GM19035 (cell line): ENCODE data around the gene KIF3C.
"Not testable (repeated sequence)": the region's sequence is repeated elsewhere in the genome, so short reads cannot be mapped to it uniquely, and the experiment has no call there.

ENCODE experiments used
- ATAC-seq: cut with Tn5 transposase; IDR thresholded peaks from one replicate; pipeline ENCODE4 v1.9.1; 2021; ENCODE audit not compliant: unreplicated experiment

Gene KIF3C

GRCh38 chr2:25982273-25982967, at the start of gene KIF3C:
Gene KIF3C, minus strand, starts transcription at chr2:25982497. Its CDS starts 580 bp downstream, at chr2:25981917.
- ATAC-seq, result peak; percentile 77

DNA sequence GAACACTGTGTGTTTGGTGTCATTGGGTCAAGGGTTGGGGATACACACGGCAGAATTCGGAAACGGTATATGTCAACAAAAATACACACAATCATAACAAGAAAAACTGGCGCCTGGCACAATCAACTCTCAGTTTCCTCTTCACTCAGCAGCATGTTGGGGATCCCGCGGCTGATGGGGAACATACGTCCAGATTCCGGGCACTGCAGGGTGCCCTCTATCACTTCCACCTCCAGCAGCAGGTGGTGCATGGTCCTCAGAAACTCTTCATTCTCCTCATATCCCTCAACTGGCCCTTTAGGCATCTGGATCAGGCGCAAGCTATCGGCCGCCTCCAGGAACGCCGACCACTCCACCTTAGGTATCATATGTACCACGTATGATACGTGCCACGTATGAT, 45.8 kb upstream of the KIF3C start:
- ATAC-seq, result not testable (repeated sequence)

- no peak for ATAC-seq
These were observed 43.2 kb upstream of the KIF3C start for GRCh38 chr2:26025509-26025908.

GRCh38 chr2:26024260-26024659, 42.0 kb upstream of the KIF3C start:
- no peak for ATAC-seq

DNA sequence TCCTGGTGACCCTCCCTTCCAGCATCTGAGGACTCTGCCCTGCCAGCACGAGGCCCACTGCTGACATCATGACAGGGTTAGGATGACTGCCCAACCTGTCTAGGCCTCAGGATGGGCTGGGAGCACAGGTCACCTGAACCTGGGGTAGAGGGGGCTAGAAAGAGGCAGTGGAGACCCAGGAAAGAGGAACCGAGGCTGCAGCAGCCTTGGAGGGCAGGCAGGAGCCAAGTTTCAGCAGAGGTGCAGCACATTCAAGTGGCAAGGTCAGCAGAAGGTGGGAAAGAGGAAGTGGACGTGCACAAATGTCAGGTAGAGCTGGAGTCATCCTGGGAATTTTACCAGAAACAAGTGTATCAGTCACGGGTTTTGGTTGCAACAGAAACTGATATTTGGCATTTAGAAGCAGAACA, 37.9 kb upstream of the KIF3C start:
- ATAC-seq, result no peak

- no peak for ATAC-seq
These were observed 36.1 kb upstream of the KIF3C start for GRCh38 chr2:26018184-26019055.

DNA sequence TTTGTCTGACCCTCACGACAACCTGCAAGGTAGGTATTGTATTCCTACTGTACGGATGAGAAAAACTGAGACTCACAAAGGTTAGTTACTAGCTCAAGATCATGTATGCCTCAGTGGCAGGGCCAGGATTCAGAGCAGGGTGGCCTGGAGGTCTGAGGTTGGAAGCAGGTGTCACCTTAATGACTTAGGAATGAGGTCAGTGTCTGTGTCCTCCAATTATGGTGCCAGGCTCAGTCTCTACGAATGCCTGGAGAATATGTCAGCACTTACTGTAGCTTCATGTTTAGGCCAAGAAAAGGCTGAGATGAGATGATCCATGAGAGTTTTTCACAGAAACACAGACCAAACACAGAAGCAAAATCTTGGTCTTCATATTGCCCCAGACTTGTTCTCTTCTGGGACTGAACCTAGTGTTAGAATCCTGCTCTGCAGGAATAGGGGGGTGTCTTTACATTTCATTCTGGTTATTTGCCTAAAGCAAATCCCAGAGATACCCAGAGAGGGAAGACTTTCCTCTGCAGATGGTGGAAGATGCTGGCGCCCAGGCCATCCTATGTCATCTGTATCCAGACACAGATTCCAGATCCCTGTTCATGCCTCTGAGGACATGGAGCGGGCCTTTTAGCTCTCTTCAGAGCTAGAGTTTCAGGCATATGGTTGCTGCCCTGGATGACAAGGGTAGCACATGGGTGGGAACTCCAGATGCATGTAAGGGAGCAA, 35.3 kb upstream of the KIF3C start:
- ATAC-seq, result no peak

DNA sequence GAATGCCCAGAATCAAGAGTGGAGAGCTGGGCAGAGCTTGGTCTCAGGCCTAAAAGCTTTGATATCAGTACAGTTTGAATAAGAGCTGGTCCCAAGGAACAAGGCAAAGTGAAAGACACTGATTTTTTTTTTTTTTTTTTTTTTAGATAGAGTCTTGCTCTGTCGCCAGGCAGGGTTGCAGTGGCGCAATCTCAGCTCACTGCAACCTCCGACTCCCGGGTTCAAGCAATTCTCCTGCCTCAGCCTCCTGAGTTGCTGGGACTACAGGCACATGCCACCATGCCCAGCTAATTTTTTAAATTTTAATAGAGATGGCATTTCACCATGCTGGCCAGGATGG, 34.4 kb upstream of the KIF3C start:
- not testable (repeated sequence) for ATAC-seq

GRCh38 chr2:26016012-26016705, 33.9 kb upstream of the KIF3C start:
- no peak for ATAC-seq

DNA sequence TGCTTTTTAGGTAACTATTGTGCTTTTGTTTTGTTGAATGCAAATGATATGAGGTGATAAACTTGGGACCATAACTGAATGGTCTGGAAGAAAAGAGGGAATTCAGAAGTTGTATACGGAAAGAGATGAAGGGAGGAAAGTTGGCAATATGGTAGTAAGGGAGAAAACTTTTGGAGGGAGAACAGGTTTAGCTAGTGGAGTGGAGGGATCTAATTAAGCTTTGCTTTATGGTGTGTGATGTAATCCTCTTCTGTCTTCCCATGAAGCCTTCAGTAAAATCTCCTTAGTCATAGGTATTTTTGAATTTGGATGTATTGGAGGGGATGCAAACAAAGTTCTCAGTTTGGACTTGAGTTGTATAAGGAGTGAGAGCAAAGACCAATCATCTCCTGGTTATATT, 31.4 kb upstream of the KIF3C start:
- no peak for ATAC-seq

DNA sequence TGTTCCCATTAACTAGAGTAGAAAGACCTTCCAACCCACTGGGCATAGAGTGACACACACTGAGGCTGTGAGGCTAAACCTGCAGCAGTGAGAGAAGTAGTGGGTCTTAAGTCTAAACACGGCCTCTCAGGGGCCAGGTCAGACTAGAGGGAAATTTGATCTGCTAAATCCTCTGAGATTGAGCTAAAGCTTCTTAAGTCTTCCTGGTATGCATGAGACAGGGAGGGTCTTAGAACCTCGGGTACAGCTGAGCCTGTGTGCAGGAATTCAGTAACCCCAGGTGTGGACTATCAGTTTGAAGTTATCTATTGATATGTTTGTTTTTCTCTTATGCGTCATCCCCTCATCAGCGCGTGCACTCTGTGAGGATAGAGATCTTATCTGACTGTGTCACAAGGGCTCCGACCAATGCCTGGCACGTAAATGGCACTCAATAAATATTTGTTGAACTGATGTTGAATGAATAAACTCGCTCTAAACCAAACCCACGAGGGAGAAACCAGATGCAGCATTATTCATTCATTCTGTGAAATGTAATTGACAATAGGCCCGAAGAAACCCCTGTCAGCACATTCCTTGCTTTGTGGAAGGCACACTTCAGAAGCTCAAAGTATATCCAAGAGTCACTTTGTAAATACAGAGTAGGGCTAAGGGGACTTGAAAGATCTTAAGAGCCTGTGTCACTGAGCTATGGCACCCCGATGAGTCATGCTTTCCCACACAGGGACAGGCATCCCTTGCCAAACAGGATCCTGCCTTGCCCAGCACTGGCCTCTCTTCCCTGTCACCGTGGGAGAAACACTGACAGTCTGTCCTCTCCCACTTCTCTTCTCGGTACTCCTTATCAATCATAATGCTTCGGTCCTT, 29.9 kb upstream of the KIF3C start:
- ATAC-seq, result no peak

GRCh38 chr2:26011609-26011989, 29.3 kb upstream of the KIF3C start:
- ATAC-seq, result no peak

GRCh38 chr2:26010943-26011342, 28.6 kb upstream of the KIF3C start:
- ATAC-seq, result no peak

- ATAC-seq, result no peak
These were observed 27.3 kb upstream of the KIF3C start for GRCh38 chr2:26009567-26009963.

GRCh38 chr2:26008851-26009566, 26.7 kb upstream of the KIF3C start:
- ATAC-seq, result no peak

DNA sequence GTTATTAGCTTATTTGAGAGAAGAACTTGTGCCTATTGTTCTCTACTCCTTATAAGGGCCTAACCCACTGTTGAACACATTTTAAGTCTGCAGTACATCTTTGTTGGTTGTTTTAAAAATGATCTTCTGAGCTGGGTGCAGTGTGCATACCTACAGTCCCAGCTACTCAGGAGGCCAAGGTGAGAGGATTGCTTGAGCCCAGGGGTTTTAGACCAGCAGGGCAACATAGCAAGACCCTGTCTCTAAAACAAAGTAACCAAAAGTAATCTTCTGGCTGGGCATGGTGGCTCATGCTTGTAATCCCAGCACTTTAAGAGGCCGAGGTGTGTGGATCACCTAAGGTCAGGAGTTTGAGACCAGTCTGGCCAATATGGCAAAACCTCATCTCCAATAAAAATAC, 25.8 kb upstream of the KIF3C start:
- ATAC-seq, result no peak

GRCh38 chr2:26002632-26003310, 20.5 kb upstream of the KIF3C start:
- no peak for ATAC-seq

DNA sequence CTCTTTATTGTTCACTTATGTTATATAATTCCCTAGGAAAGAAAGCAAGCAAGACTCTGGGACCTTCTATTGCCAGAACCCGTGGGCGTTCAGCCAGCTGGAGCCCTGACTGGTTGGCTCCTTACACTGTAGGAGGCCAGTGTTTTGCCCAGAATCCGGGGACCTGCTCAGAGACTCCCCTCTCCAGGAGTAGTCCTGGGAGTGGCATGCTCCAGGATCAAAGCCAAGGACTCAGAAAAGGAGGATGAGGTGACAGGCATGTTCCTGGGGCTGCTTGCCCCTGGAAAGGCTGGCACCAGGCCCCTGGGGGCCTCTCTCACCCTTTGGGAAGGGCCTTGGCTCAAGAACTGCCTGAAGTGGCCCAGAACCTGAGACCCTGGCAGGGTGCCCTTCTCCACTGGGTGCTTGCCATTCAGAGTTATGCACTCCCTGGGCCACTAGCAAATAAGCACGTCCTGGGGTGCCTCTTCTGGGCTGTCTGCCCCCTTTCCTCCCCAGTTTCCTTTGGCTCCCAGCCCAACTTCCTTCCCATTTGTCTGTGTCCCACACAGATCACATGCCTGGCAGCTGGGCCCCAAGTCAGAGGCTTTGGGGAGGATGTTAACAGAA, 19.6 kb upstream of the KIF3C start:
- ATAC-seq, result no peak
